ENCODE results near the gene USB1.

Gene USB1

DNA sequence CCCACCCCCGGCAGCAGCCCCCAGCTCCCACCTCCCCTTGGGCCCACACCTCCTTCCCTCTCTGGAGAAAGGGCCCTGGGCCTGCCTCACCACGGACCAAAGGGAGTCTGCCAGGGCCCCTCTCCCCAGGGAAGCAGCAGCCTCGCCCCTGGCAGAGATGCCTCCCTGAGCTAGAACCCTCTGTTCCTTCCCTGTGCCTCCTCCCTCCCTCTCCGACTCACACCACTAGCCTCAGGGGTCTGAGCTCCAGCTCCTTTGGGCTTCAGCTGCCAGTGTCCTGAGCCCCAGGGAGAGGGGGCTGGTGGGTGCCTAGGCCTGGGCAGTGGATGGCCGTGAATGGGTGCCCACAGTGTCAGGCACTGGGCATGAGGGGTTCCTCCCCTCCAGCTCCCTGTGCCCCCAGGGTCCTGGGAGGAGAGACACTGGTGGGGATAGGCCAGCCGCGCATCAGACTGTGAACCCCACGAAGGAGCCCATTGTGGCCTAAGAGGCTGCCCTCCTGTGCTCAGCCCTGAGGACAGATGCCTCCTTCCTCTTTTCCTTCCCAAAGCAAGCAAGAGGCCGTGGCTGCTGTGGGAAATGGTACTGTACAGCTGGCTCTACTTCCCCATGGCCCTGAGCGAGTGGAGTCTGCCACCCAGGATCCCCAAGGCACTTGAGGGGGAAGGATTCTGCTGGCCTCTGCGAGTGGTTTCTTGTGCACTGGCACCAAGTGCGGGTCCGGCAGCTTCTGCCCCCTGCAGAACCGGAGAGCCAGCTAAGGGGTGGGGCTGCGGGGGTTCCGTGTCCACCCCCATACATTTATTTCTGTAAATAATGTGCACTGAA lies 45.1 kb downstream of the USB1 start:
- no peak overlapping the region for H3K4me3 ChIP-seq (ENCODE audit: low read depth, low read length)

DNA sequence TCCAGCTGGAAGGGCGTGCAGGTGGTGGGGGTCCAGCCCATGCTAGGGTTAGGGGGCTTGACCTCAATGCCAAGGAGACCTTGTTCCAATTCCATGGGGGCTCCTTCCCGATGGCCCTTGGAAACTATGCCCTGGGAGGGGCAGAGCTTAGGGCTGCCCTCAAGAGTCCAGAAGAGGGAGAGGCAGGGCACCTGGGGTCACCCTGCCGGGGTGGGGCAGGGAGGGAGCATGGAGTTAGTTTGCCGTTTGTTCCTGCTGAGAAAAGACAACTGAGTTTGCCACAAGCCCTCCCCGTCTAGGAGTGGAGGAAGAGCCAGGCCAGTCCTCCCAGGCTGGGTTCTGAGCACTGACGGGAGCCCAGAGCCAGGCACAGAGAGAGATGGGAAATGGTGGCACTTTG lies 45.7 kb downstream of the USB1 start:
- H3K4me3 ChIP-seq (ENCODE audit: low read depth, low read length), result no peak overlapping the region

DNA sequence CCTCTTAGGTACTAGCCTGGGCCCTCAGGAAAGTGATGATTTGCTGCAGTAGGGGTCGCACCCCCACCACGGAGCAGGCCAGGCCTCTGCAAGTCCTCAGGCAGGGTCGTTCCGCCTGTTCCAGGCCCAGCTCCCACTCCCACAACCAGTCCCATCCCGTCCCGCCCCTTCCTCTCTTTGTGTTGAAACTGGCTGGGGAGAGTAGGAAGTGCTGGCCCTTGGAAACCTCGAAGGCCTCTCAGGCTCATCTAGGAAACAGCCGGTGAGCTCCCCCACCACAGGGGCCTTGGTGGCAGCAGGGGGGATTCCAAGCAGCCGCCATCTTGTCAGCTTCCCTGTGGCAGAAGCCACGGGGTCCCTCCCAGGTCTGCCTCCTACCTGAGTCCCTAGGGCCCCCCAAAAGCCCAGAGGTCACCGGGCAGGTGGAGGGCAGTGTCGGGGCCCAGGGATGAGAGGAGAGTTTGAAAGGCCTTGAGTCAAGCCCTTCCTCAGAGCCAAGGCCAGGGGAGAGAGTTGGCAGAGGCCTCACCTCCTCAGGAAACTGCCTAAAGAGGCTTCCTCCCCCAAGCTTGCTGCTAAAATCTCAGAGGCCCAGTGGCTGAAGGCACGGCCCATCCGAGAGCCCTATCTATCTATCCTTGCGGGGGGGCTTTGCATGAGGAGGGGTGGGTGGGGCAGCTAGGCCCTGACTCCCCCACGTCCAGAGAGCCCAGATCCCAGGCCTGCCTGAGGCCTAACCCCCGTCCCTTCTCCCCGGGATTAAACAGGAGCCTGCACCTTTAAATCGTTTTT lies 46.5 kb downstream of the USB1 start:
- H3K4me3 ChIP-seq (ENCODE audit: low read depth, low read length), result no peak overlapping the region

DNA sequence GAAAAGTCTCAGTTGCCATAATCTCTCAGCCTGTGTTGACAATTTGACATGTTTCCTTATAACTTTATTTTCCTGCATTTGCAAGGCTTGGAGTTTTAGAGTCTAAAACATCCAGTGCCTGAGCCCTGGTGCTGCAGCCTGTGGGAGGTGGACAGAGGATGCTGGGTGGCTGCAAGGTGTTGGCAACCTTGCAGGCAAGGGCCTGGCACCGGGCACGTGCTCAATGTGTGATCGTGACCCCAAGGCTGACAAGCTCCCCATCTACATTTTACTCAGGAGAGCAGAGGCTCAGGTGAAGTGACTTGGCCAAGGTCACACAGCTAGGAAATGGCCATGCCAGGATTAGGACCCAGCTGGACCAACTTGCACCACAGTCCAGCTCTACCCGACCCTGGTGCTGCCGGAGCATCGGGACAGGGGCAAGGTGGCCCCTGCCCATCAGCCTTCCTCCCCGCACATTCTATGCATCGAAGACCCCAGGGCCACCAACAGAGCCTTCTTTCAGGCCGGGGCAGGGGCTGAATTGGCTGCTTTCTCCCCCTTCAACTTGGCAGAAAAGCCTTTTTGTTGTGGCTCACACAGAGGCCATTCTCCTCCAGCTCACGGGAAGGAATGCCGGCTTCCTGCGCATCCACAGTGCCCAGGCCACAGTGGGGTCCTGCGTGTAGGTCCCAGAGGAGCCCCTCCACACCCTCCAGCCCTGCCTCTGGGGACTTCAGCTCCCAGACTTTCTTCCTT lies 47.5 kb downstream of the USB1 start:
- no peak overlapping the region for H3K4me3 ChIP-seq (ENCODE audit: low read depth, low read length)

DNA sequence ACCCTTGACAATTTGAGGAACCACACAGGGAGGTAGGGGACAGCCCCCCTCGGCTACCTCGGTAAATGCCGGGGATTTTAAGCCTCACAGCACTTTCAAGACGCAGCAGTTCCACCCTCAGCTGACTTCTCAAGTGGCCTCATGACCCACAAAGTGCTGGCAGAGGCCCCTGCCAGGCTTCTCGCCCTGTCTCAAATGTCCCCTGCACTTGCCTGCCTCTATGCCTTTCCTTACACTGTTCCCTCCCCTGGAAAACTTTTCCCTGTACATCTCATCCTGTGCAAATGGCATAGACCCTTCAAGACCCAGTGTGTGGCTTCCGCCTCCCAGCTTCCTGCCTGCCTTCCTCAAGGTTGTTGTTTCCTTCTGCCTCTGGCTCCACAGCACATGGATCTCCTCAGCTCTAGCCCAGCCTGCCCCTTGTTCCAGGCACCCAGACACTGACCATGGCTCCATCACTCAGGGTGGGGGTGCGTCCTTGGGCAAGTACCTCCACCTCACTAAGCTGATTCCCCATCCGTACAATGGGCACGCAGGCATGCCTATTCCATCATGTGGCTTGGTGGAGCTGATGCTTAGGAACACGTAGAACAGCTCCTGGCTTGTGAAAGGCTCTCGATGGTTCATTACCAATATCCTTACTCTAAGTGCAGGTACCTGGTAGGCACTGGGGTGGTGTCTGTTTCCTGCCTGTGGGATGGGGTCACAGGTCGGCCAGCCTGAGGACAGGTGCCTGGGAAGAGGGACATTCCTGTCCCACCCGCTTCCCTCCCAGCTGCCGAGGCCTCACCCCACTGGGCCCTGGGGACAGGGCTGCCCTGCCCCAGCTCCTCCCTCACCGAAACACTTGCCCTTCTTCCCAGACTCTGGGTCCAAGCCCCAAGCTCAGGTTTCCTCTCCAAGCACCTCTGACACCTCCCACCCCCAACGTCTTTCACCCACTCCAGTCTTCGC lies 48.3 kb downstream of the USB1 start:
- H3K4me3 ChIP-seq (ENCODE audit: low read depth, low read length), result no peak overlapping the region

DNA sequence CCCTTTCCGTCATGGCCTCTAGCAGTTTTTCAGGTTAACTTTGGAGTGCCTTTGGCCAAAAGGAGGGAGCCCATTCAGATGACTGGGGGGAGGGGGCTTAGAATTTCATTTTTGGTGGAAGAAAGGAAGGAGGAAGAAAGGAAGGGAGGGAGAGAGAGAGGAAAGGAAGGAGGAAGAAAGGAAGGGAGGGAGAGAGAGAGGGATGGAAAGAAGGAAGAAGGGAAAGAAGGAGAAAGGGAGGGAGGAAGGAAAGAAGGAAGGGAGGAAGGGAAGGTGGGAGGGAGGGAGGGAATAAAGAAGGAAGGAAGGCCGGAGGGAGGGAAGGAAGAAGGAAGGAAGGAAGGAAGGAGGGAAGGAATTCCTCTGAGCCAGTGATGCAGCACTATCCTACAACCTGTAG lies 50.1 kb downstream of the USB1 start:
- no peak overlapping the region for H3K4me3 ChIP-seq (ENCODE audit: low read depth, low read length)

DNA sequence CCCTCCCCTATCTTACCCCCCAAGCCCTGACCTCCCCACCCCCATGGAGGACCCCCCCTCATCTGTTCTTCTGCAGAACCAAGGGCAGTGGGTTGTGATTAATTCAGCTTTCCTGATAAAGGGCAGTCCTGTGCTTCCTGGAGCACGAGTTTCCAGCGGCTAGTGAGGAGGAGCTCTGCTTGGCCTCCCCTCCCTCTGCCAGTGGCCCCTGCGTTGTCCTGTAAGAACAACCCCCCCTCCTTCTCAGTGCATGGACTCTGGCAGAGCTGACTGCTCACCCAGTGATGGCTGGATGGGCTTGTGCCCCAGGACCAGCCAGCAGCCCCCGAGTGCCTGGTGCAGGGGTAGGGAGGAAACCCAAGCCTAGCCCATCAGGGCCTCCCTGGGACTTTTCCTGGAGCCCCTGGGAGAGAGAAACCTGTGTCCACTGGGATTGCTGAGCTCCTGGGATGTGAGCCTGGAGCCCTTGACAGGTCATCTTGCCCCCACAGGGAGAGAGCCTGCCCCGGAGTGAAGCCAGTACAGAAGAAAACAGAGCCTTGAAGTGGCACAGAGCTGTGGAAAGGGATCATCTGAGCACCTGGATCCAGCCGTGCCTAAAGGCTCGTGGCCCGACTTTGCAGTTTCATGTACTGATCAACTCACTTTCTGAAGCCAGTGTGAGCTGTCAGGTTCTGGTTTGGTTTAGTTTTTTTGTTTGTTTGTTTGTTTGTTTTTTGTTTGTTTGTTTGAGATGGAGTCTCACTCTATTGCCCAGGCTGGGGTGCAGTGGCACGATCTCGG lies 50.8 kb downstream of the USB1 start:
- no peak overlapping the region for H3K4me3 ChIP-seq (ENCODE audit: low read depth, low read length)

DNA sequence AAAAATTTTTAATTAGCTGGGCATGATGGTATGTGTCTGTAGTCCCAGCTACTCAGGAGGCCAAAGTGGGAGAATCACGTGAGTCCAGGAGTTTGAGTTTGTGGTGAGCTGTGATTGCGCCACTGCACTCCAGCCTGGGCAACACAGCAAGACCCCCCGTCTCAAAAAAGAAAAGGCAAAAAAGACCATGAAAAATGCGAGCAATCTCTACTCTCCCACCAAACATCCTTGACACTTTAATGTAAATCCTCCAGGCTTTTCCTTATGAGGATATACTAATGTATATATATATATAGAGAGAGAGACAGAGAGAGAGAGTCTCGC lies 52.4 kb downstream of the USB1 start:
- H3K4me3 ChIP-seq (ENCODE audit: low read depth, low read length), result no peak overlapping the region

DNA sequence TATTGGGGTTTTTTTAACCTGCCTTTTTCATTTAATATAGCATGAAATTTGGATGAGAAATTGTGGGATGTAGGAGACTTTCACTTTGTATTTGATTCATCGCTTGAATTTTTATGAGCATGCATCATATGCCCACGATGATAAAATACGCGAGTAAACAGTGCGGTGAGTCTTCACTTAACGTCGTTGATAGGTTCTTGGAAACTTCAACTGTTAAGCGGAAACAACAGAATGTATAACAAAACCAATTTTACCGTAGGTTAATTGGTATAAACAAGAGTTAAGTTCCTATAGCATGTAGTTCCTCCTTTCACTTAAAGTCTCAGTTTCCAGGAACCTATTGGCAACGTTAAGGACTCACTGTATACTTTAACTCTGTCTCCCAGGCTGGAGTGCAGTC lies 53.1 kb downstream of the USB1 start:
- no peak overlapping the region for H3K4me3 ChIP-seq (ENCODE audit: low read depth, low read length)

DNA sequence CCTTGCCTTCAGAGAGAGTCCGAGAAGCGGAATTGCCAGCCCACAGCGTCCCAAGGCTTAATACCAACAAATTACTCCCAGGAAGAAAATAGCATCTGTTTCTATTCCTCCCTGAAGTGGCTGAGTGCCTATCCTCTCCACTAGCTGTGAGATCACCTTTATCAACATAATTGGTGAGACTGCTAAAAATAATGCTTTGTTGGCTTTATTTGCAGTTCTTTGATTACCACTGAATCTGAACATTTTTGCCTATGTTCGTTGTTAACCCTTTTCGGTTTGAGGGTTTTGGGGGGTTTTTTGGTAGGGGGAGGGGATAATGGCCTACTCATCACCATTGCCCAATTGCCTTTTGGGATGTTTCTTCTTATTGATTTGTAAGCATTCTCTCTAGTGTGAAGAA lies 55.4 kb downstream of the USB1 start:
- no peak overlapping the region for H3K4me3 ChIP-seq (ENCODE audit: low read depth, low read length)

DNA sequence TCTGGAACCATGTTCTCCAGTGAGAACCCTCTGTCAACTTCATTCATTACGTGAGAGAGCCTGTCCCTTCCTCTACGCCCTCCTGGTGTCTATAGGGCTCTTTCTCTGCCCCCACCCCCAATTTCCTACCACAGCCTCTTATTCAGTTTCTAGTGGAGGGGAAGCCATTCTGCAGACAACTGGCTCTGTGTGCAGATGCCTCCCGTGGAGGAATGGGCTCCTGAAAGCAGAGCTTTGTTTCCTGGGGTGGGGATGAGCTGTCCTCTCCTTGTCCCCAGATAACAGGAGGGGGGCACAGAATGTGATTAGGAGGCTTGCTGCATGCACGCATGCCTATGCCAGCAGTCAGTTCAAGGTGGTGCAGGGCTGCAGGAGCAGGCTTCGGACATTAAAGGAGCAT lies 55.9 kb downstream of the USB1 start:
- H3K4me3 ChIP-seq (ENCODE audit: low read depth, low read length), result no peak overlapping the region

DNA sequence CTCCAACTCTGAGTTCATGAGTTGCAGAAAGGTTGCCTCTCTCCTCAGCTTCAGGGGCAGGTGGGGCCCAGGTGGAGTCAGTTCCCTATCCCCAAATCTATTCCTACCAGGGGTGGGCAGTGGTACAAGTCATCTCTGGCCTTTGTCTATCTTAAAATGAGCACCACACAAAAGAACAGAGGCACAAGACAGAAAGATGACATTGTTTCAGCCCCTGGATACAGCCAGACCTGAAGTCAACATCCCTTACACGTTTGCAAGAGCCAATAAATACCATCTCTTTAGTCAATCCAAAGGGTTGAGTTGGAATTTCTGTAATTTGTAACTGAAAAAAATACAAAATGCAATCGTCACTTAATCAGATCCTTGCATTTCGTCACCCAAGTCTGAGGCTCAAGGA lies 56.6 kb downstream of the USB1 start:
- no peak overlapping the region for H3K4me3 ChIP-seq (ENCODE audit: low read depth, low read length)

DNA sequence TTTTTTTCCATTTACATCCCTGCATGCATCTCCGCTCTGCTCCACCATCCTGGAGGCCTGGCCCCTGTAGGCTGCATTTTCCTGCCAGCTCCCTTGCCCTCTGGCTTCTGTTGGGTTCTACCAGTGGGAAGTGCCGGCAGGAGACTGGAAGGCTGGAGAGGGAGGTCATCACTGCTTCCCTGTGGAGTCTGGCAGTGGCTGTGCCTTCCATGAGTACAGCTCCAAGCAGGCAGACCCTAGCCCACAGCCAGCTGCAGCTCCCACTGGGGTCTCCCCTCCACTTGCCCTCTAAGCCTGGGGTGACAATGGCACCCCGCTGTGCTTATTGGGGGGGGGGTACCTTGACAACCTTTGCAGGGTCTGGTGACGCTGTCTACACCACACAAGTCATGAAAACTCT lies 61.6 kb downstream of the USB1 start:
- no peak overlapping the region for H3K4me3 ChIP-seq (ENCODE audit: low read depth, low read length)

DNA sequence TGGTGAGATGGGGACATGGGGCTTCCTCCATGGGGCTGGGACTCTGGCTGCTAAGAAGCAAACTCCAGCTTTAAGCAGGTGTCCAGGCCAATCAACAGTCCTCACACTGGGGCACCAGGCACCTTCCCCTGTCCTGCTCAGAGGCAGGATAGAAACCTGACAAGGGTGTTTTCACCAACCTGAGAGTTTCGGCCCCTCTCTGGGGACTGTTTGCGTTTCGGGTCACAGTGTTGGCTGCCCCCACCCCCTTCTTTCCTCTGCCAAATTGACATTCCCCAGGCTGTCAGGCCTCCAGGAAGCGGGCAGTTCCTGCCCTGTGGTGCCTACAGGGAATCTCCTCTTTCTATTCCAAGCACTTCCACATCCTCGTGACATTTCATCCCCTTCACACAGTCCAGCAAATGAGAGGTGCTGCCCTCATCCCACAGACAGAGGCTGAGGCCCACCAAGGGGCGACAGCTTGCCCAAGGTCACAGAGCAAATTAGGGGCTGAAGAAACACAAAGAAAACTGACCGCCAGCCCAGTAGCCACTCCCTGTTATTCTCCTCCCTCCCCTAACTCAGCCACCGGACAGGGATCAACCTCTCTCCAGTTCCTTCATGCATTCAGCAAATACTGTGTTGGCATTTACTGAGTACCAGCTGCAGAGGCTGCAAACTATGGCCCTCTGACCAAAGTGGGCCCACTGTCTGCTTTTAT lies 62.3 kb downstream of the USB1 start:
- H3K4me3 ChIP-seq (ENCODE audit: low read depth, low read length), result no peak overlapping the region

DNA sequence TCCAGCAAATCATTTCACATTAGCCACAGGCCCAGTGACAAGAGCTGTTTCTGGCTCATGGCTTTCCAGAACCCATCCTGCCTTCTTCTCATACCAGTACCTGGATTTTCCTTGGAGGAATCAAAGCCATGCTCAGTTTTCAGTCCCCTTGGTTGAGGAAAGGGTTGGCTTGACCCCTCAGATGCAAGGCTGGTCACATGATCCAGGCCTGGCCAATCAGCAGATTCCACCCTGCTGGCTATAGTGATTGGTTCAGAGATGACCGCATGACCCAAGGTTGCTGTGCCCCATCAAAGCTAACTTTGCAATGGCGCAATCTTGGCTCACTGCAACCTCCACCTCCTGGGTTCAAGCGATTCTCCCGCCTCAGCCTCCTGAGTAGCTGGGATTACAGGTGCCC lies 69.4 kb downstream of the USB1 start:
- no peak overlapping the region for H3K4me3 ChIP-seq (ENCODE audit: low read depth, low read length)

Data from iPS-11a (cell line).